GM21526 (cell line): Measurements from ENCODE around the gene COL4A3.

Source experiments
- ATAC-seq: cut with Tn5 transposase; IDR thresholded peaks from one replicate; pipeline ENCODE4 v1.9.1; 2021; ENCODE audit warnings: moderate library complexity; ENCODE audit not compliant: unreplicated experiment, low FRiP score

Gene COL4A3

DNA sequence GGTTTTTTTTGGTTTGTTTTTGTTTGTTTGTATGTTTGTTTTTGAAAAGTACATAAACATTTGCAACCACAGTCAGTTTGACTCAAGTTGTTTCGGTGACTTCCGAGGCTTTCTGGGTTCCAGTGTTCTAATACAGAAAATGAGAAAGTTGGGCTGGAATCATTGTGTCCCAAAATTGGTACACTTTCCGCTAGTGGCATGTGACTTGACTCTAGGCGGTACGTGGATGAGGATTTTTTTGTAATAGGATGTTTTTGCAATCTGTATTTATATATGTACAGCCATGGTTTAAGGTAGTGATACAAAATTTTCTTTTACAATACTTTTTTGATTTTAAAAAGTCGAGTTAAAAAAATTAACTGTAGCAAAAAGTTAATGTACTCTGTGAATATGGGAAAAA, 162.4 kb downstream of the COL4A3 start:
- no peak for ATAC-seq

DNA sequence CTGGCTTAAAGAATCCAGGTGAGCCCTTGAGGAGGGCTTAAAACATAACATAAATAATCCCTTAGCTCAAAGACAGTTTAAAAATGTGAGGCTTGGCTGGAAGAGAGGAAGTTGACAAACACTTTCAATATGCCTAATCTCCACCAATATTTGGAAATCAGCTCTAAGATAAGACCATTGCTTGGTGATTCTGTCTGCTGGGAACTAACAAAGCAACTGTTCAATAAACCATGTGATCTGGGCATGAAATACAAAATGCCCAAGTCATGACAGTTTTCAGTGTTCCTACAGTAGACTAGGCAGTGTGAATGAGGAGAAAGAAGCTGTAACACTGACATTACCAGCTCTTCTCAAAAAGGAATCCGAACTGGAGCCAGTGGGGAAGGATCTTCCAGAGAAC, 171.3 kb downstream of the COL4A3 start:
- no peak for ATAC-seq

DNA sequence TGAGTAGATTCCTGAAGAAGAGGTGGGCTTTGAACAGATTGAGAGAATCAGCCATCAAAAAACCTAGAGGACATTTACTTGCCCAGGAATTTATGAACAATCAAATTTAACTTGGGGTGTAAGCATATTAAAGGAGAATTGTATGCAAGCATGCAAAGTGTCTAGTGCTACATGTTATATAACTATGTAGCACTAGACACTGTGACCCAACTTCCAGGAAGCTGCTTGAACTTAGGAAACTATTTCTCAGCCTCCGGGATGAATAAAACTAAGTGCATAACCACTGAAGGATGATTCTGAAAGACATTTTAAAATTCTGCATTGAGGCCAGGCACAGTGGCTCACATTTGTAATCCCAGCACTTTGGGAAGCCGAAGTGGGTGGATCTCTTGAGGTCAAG, 173.0 kb downstream of the COL4A3 start:
- ATAC-seq: no peak

DNA sequence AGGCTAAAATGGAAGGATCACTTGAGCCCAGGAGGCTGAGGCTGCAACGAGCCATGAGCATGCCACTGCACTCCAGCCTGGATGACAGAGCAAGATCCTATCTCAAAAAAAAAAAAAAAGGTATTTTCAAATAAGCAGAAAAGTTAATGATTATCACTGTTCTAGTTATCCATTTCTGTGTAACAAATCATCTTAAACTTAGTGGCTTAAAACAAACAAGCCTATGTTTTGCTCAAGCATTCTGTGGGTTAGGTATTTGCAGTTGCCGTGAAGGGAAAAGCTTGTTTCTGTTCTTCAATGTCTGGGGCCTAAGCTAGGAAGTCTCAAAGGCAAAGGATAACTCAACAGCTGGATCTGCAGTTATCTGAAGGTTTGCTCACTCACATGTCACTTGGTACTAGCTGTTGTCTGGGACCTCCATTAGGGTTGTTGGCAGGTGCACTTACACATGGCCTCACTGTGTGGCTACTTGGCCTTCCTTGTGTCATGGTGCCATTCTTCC, 174.7 kb downstream of the COL4A3 start:
- no peak for ATAC-seq

DNA sequence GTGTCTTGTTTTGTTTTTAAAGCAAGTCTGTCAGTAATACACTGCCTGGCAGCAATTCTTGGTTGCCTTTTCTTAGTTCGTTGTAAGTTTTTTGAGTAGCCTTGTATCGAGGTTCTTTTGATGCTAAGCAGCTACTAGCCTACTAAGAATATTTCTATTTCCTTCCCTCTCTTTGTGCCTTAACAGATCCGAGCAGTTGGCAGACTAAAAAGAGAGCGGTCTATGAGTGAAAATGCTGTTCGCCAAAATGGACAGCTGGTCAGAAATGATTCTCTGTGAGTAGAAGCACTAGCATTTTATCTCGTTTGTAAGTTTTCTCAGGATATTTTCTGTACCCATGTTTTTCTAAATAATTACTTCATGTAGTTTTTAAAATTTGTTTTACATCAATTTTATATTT, 175.7 kb downstream of the COL4A3 start:
- no peak for ATAC-seq

DNA sequence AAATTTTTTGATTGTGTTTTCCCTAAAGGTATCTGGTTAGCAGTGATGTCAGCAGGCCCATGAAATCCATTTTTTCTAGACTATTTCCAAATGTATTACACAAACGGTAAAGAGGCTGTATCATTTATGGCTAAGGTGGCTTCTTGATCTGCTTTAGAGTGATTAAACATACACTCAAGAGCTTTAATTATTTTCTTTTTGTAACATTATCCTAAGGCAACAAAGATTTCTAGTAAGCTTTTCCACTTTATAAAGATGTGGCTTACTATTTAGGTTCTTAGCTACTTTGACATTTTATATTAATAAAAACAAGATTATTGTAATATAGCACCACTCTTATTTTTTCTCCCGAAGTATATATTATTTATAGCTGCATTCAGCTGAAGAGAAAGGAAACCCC, 177.1 kb downstream of the COL4A3 start:
- no peak for ATAC-seq

DNA sequence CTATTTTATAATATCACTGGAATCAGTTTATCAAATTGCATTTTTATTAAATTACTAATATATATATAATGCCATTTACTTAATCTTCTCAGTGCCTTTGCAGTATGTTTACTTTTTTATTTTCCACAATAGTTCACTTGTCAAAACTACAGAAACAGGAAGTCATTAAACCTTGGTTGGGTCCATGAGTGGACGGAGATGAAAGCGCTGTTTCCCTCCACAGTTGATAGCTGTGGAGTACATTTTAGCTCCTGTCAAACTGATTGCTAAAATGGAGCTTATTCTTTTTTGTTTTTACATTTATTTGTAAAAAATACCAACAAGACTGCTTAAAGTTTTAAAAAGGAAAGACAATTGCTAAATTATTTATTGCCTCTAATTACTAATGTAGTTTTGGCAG, 179.8 kb downstream of the COL4A3 start:
- ATAC-seq: no peak

DNA sequence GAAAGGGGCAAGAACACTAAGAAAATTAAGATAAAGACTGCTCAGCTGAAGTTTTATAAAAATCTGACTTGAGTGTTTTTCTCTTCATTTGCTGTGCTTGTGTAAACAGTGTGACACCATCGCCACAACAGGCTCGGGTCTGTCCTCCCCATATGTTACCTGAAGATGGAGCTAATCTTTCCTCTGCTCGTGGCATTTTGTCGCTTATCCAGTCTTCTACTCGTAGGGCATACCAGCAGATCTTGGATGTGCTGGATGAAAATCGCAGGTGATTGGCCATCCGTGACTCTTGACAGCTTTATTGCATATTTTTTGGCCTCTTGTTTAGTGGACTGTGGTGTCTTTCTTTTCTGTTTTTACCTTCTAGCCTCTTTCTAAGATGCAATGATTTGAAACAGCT, 182.7 kb downstream of the COL4A3 start:
- no peak for ATAC-seq

DNA sequence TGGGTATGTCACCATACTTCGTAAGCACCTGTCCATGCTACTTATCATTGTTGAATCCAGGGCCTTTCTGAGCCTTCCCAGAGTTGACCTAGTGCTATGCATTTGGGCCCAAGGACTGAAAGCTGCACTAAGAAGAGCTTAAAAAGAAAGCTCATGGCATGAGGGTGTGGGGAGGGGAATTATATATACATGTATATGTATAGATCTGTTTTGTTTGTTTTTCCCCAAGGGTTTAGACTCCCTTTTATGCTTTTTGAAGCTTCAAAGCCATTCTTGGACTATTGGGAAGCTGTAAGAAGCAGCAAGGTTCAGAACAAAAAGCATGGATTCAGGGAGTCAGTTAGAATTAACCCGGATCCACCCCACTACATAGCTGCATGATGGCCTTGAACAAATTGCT, 183.9 kb downstream of the COL4A3 start:
- no peak for ATAC-seq

DNA sequence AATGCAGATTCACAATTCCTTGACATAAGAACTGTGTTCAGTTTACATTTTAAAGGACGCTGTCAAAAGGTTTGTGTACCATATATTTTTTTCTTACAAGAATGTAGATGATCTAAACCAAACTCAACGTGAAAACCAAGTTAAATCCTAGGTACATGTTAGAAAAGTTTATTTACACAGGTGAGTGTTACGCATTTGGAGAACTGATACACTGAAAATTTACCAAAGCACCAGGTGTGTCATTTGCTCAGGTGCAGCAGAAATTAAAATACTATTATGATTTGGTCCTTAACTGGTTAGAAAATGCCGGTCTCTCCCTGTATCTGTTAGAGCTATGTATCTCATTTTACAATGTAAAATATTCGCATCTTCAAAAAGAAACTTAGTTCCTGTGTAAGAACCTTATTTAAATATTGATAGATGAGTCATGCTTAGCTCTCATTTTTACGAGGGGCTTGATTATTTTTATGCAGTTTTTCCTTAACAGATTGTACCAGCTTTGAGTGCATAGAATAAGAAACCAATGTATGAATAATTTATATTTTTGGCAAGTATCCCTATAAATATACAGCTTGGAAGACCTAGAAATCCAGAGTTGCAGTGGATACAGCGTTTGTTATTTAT, 185.7 kb downstream of the COL4A3 start:
- ATAC-seq: no peak

DNA sequence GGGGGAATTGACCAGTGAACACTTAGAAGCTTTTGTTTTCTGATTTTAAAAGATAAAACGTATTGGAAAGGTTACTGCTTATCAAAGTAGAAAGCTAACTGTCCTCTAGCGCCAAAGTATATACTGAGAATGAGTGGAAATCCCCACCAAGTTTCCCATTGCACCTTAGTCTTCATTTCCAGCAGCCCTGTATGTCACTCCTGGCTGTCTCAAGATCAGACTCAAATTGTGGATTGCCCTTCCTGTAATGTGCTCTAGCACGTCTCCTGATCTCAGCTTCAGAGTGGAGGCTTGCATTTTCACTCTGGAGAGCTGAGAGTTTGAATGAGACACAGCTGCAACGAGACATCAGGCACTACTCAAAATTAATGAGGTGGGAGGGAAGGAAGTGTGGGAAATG, 187.2 kb downstream of the COL4A3 start:
- ATAC-seq: peak; percentile 68

DNA sequence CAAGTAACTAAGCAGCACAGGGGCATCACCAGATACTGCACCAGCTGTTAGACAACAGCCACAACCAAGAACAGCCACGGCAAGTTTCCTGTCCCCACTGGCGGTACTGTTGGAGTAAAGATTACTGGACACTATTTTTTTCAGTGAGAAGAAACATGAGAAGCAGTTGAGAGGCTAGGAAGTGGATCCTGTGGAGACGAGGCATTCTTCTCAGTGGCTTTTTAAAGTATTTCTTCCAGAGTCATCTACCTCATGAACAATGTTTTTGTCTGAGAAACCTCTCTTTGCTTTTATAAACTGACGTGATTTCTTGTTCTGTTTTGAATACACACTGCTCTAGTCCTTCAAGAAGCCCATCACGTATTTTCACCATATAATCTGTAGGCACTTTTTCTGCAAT, 195.9 kb downstream of the COL4A3 start:
- ATAC-seq: no peak

DNA sequence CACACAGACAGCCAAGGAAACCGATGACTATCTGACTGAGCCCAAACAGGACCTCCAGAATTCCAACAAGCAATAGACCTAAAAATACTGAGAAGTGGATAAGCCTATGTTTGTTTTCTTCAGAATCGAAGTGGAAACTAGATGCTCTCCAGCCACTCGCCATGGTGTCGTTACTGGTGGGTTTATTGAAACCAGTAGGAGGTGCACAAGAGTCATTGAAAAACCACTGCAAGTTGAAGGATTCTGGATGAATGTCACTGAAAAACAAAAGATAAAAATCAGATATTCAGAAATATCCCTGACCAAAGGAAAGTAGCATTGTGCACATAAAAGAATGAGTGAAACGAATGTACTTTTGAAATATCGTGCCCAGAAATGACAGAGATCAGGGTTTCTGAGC, 199.3 kb downstream of the COL4A3 start:
- no peak for ATAC-seq
